SK-N-MC (cell line): ENCODE measurements around the gene PRRC2B.

Source experiments
- EZH2 ChIP-seq: fragments of 200-600 bp; sonication (generic); IDR thresholded peaks from one replicate; pipeline ENCODE4 v1.6.1; 2017; ENCODE audit warnings: antibody characterized with exemption
- POLR2AphosphoS5 ChIP-seq: IDR thresholded peaks from 2 replicates; pipeline ENCODE4 v1.6.1; 2012; ENCODE audit warnings: mild to moderate bottlenecking, low read depth, low read length, borderline replicate concordance

- TF ChIP-seq EZH2 (no peak), POLR2AphosphoS5 (peak; percentile 60; the same call in 1 of the 2 replicates)
Observed at GRCh38 chr9:131530920-131531832, 137.3 kb downstream of the PRRC2B start, which contains the start of gene UCK1.
